Prostate gland (tissue), 2 donors: ENCODE data around the gene IRF6. TPM values are rescaled to one million over a fixed set of nuclear protein-coding genes. Genes with fewer than 3 reads are reported as not detected.

ENCODE experiments used
- DNase-seq: peaks from one replicate; pipeline ENCODE4 v3.0.0-alpha.2; 2019; ENCODE audit warnings: low spot score
- H3K27ac ChIP-seq, 2 donors: fragments of 200-600 bp; sonication (generic); 2 replicates each; pipeline ENCODE4 v1.5.1; 2017 to 2019
- H3K27me3 ChIP-seq: fragments of 200-600 bp; sonication (generic); replicated peaks from 2 replicates; pipeline ENCODE4 v1.5.1; 2019; ENCODE audit not compliant: insufficient read depth
- H3K36me3 ChIP-seq, 2 donors: fragments of 200-600 bp; sonication (generic); 1 replicate in 1 of 2; 2 replicates in 1 of 2; pipeline versions ENCODE4 v1.5.1 to v1.8.1; 2017 to 2019
- H3K4me1 ChIP-seq: fragments of 200-600 bp; sonication (generic); replicated peaks from 2 replicates; pipeline ENCODE4 v1.5.1; 2019
- H3K4me3 ChIP-seq, 2 donors: fragments of 200-600 bp; sonication (generic); 2 replicates each; pipeline ENCODE4 v1.5.1; 2017 to 2019
- H3K9me3 ChIP-seq: fragments of 200-600 bp; sonication (generic); 2 replicates; pipeline ENCODE4 v1.5.1; 2017
- CTCF ChIP-seq, 4 experiments: fragments of 200-600 bp in 2 of 4; fragments of 450-650 bp in 2 of 4; sonication (generic) in 2 of 4; IDR thresholded peaks; 1 replicate in 3 of 4; 2 replicates in 1 of 4; pipeline ENCODE4 v1.5.1; 2016 to 2019; ENCODE audit warnings: antibody characterized with exemption in 4 of 4, mild to moderate bottlenecking in 2 of 4, moderate library complexity in 2 of 4
- POLR2A ChIP-seq: fragments of 450-650 bp; IDR thresholded peaks from one replicate; pipeline ENCODE4 v1.6.1; 2016; ENCODE audit warnings: antibody characterized with exemption, mild to moderate bottlenecking
- POLR2AphosphoS5 ChIP-seq: sonication (generic); formaldehyde crosslinking; IDR thresholded peaks from one replicate; pipeline ENCODE4 v1.6.1; 2017; ENCODE audit warnings: antibody characterized with exemption
- WGBS: methylation state at CpG from one replicate; pipeline ENCODE4 v1.1.5; 2018; 5-methylcytosine and 5-hydroxymethylcytosine counted together
- intact Hi-C: fragments of 100-400 bp; cut with DNase I; formaldehyde crosslinking; loops from one replicate; pipeline ENCODE4 v1.14.2; 2022
- total RNA-seq, 2 donors: library from RNA; depleted of rRNA; stranded (reverse); fragments of >200 nt; gene quantifications; one replicate each; pipeline ENCODE4 v1.1.0, GENCODE V29; 2016

Gene IRF6
- total RNA-seq, 2 donors from 2014 or later = 59.8 to 118 TPM

GRCh38 chr1:209751627-209752231 lies 54.2 kb downstream of the IRF6 start:
- Histone ChIP-seq H3K27me3 (no peaks in the 10 kb centered on the region), H3K4me3 (no peak overlapping the region), H3K36me3 (no peaks in the 10 kb centered on the region), H3K4me1 (no peaks in the 10 kb centered on the region), H3K27ac (no peak overlapping the region), H3K9me3 (no peaks in the 10 kb centered on the region)
- 76% methylated on average over 5 of the region's 5 CpGs for WGBS
- TF ChIP-seq CTCF (IDR thresholded peaks at IDR 0.05) (no peak), POLR2A (no peak), POLR2AphosphoS5 (no peak)
- intact Hi-C loops = no loop called here
- DNase-seq = no peak

DNA sequence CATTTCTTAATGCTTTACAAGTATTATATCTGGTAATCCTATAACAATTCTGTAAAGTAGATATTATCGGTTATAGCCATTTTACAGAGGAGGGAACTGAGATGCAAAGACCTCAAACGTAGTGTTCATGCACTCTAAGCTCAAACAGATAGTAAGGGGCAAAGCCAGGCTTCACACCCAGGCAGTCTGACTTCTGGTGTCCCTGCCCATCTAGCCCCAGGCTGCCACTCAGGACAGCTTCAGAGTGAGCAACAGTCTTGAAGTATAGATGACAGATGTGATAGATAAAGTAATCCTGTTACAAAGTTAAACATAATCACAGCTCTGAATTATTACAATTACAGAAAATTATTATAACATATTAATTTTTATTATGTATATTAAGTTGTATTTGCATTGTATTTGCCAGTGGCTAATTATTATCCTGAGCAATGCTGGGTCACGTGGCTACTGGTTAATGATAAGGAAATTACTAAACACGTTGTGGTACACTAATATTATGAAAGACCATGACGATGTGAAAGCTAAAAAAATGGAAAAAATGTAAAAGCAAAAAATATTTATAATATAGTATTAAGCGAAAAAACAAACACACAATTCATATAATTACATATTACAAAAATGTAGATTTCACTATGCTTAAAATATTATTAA lies 56.1 kb downstream of the IRF6 start:
- H3K4me1 ChIP-seq = peaks cover 5% of the 10 kb centered on the region
- H3K36me3 ChIP-seq = no peaks in the 10 kb centered on the region
- no peak for DNase-seq
- no peak overlapping the region for H3K4me3 ChIP-seq
- 74% methylated on average over 6 of the region's 6 CpGs for WGBS
- H3K9me3 ChIP-seq = no peaks in the 10 kb centered on the region
- no peak for TF ChIP-seq POLR2A
- TF ChIP-seq CTCF (IDR thresholded peaks at IDR 0.05) = no peak
- no peak for TF ChIP-seq POLR2AphosphoS5
- intact Hi-C loops = loop anchor here (5.0 kb wide), 1 partner anchor 172 kb away; no protein-coding TSS in a partner anchor
- H3K27me3 ChIP-seq = no peaks in the 10 kb centered on the region
- no peak overlapping the region for H3K27ac ChIP-seq

GRCh38 chr1:209749205-209749604 lies 56.7 kb downstream of the IRF6 start:
- no peak overlapping the region for H3K4me3 ChIP-seq
- H3K27me3 ChIP-seq = no peaks in the 10 kb centered on the region
- H3K27ac ChIP-seq = no peak overlapping the region
- WGBS = 78% methylated on average over 2 of the region's 2 CpGs
- no peak for DNase-seq
- intact Hi-C loops = loop anchor here (5.0 kb wide), 1 partner anchor 172 kb away; no protein-coding TSS in a partner anchor
- peaks cover 5% of the 10 kb centered on the region for H3K4me1 ChIP-seq
- TF ChIP-seq CTCF (IDR thresholded peaks at IDR 0.05) (no peak), POLR2A (no peak), POLR2AphosphoS5 (no peak)
- H3K9me3 ChIP-seq = no peaks in the 10 kb centered on the region
- H3K36me3 ChIP-seq = no peaks in the 10 kb centered on the region

GRCh38 chr1:209748620-209749019 lies 57.3 kb downstream of the IRF6 start:
- H3K4me3 ChIP-seq = no peak overlapping the region
- H3K36me3 ChIP-seq = no peaks in the 10 kb centered on the region
- no peaks in the 10 kb centered on the region for H3K27me3 ChIP-seq
- H3K27ac ChIP-seq = no peak overlapping the region
- H3K4me1 ChIP-seq = peaks cover 5% of the 10 kb centered on the region
- no peak for TF ChIP-seq POLR2AphosphoS5
- no peak for TF ChIP-seq CTCF (IDR thresholded peaks at IDR 0.05)
- no peak for TF ChIP-seq POLR2A
- WGBS = 81% methylated on average over 4 of the region's 4 CpGs
- intact Hi-C loops = loop anchor here (5.0 kb wide), 1 partner anchor 171 kb away; no protein-coding TSS in a partner anchor
- no peak for DNase-seq
- H3K9me3 ChIP-seq = no peaks in the 10 kb centered on the region
